Effector CD8-positive, alpha-beta T cell (primary cell): ENCODE measurements around the gene RNFT1.
"Not testable (repeated sequence)": the region's sequence is repeated elsewhere in the genome, so short reads cannot be mapped to it uniquely, and the experiment has no call there.

Experiments
- DNase-seq: peaks from one replicate; lab custom pipeline; 2025; lab: John Stamatoyannopoulos, UW
- total RNA-seq, 4 experiments: gene quantifications; one replicate each; lab custom pipeline; 2026; lab: John Stamatoyannopoulos, UW

Gene RNFT1
- total RNA-seq = 10.2 to 20.1 (median 19.4) reads per million in 4 experiments

- DNase-seq = peak; percentile 82
These were observed at the start of gene RNFT1 for GRCh38 chr17:59964482-59965328. Gene RNFT1, minus strand, starts transcription at chr17:59964740. Its CDS starts 77 bp downstream, at chr17:59964663.

GRCh38 chr17:60009326-60009725 lies 44.8 kb upstream of the RNFT1 start:
- DNase-seq = not testable (repeated sequence)

- DNase-seq = not testable (repeated sequence)
These were observed 43.8 kb upstream of the RNFT1 start for GRCh38 chr17:60008377-60008776.

- no peak for DNase-seq
These were observed 41.6 kb upstream of the RNFT1 start for GRCh38 chr17:60006160-60006559.

GRCh38 chr17:60004561-60004960 lies 40.0 kb upstream of the RNFT1 start:
- DNase-seq = not testable (repeated sequence)

GRCh38 chr17:60002405-60002804 lies 37.9 kb upstream of the RNFT1 start:
- DNase-seq = not testable (repeated sequence)

- not testable (repeated sequence) for DNase-seq
These were observed 32.1 kb upstream of the RNFT1 start for GRCh38 chr17:59996608-59997007.

- DNase-seq = not testable (repeated sequence)
These were observed 10.6 kb upstream of the RNFT1 start for GRCh38 chr17:59975166-59975565.

GRCh38 chr17:59973483-59973882 lies 8.9 kb upstream of the RNFT1 start:
- DNase-seq = not testable (repeated sequence)

- DNase-seq = no peak
These were observed 8.2 kb upstream of the RNFT1 start for GRCh38 chr17:59972778-59973177.

GRCh38 chr17:59971771-59972170 lies 7.2 kb upstream of the RNFT1 start:
- DNase-seq = not testable (repeated sequence)

GRCh38 chr17:59963738-59964481 lies 630 bp downstream of the RNFT1 start:
- peak; percentile 21 for DNase-seq

- no peak for DNase-seq
These were observed 1.7 kb downstream of the RNFT1 start for GRCh38 chr17:59962739-59963318.

- DNase-seq = not testable (repeated sequence)
These were observed 5.0 kb downstream of the RNFT1 start for GRCh38 chr17:59959574-59959973.

GRCh38 chr17:59954856-59955255 lies 9.7 kb downstream of the RNFT1 start:
- DNase-seq = no peak

GRCh38 chr17:59950049-59950448 lies 14.5 kb downstream of the RNFT1 start:
- DNase-seq = no peak

GRCh38 chr17:59947310-59947709 lies 17.2 kb downstream of the RNFT1 start:
- not testable (repeated sequence) for DNase-seq

- not testable (repeated sequence) for DNase-seq
These were observed 18.1 kb downstream of the RNFT1 start for GRCh38 chr17:59946433-59946832.

- DNase-seq = no peak
These were observed 23.4 kb downstream of the RNFT1 start for GRCh38 chr17:59941131-59941530.

GRCh38 chr17:59940697-59941096 lies 23.8 kb downstream of the RNFT1 start:
- not testable (repeated sequence) for DNase-seq

GRCh38 chr17:59933317-59933716 lies 31.2 kb downstream of the RNFT1 start:
- not testable (repeated sequence) for DNase-seq

- DNase-seq = not testable (repeated sequence)
These were observed 33.8 kb downstream of the RNFT1 start for GRCh38 chr17:59930768-59931167.
